Measurements from ENCODE around the gene STK11IP. TPM values are rescaled to one million over a fixed set of nuclear protein-coding genes. Genes with fewer than 3 reads are reported as not detected.

STK11IP gene
- total RNA-seq, 1 experiment from 2014 or later, result 45.0 TPM

GRCh38 chr2:219642069-219642454, 44.4 kb downstream of the STK11IP start:
- H3K4me3 ChIP-seq (replicated peaks in 1 of 2; ENCODE audit: low read depth in 1 of 2, low read length in 2 of 2), result no peak overlapping the region
- no peak for ATAC-seq
- no peak for DNase-seq (ENCODE audit: low read depth, low spot score)
- RAD21 ChIA-PET (ENCODE audit: low non-redundant PET in 1 of 2, low total read pairs in 2 of 2, uncharacterized antibody in 2 of 2, unreplicated experiment in 2 of 2), result no interaction called here
- intact Hi-C loops (cut with micrococcal nuclease), result loop anchor here (1.0 to 10.0 kb wide), 3 partner anchors 47 to 237 kb away; no protein-coding TSS in a partner anchor
- H3K27me3 ChIP-seq (ENCODE audit: insufficient read depth, low read length), result no peaks in the 10 kb centered on the region
- CTCF ChIA-PET, result interaction anchor here (0.9 to 3.3 kb wide), 3 partner anchors 47 to 112 kb away, joined by 3 to 16 read pairs (median 3); no protein-coding TSS in a partner anchor
- POLR2A ChIA-PET, result no interaction called here
- no peak overlapping the region for H3K9ac ChIP-seq (ENCODE audit: low read length)
- H3K9me3 ChIP-seq (ENCODE audit: control insufficient read depth in 1 of 2, insufficient read depth in 1 of 2, low read depth in 1 of 2, low read length in 2 of 2), result no peaks in the 10 kb centered on the region
- H3K36me3 ChIP-seq (ENCODE audit: control insufficient read depth in 1 of 2, insufficient read depth in 2 of 2, low read length in 2 of 2), result peaks cover 2 to 20% of the 10 kb centered on the region in 2 experiments; a peak in 2 of 4 replicates
- H3K79me2 ChIP-seq (ENCODE audit: insufficient read depth, low read length), result no peaks in the 10 kb centered on the region
- H3K4me1 ChIP-seq (ENCODE audit: control insufficient read depth in 1 of 2, insufficient read depth in 2 of 2, low read length in 2 of 2), result peaks cover 24 to 55% of the 10 kb centered on the region in 2 experiments
- no peaks in the 10 kb centered on the region for H4K20me1 ChIP-seq (ENCODE audit: insufficient read depth)
- TF ChIP-seq ZBTB33 (IDR thresholded peaks at IDR 0.05; ENCODE audit: extremely low read depth, insufficient replicate concordance, low read length) (no peak), FOSL1 (IDR thresholded peaks at IDR 0.05; ENCODE audit: low read depth) (no peak), CBX3 (IDR thresholded peaks at IDR 0.05; ENCODE audit: low read depth) (no peak), ATF3 (IDR thresholded peaks at IDR 0.05) (no peak), TCF7L2 (IDR thresholded peaks at IDR 0.05; ENCODE audit: borderline replicate concordance, extremely low read depth, insufficient read depth, insufficient read length) (no peak), EGR1 (IDR thresholded peaks at IDR 0.05; ENCODE audit: low read depth) (no peak), RAD21 (IDR thresholded peaks at IDR 0.05; ENCODE audit: low read depth) (no peak), REST (IDR thresholded peaks at IDR 0.05; ENCODE audit: low read depth) (no peak), EZH2phosphoT487 (IDR thresholded peaks at IDR 0.05; ENCODE audit: borderline replicate concordance) (no peak), POLR2A (IDR thresholded peaks at IDR 0.05; ENCODE audit: borderline replicate concordance, extremely low read depth, insufficient read depth, insufficient read length) (no peak), ELF1 (IDR thresholded peaks at IDR 0.05; ENCODE audit: borderline replicate concordance, low read depth) (no peak), EZH2 (IDR thresholded peaks at IDR 0.05) (no peak), CEBPB (IDR thresholded peaks at IDR 0.05; ENCODE audit: low read depth) (no peak), CTCF (IDR thresholded peaks at IDR 0.05 in 2 of 3, conservative IDR thresholded peaks at IDR 0.05 in 1 of 3; ENCODE audit: borderline replicate concordance in 1 of 3, insufficient read depth in 1 of 3, low read depth in 2 of 3, low read length in 2 of 3) (no peak), SRF (IDR thresholded peaks at IDR 0.05; ENCODE audit: low read depth) (no peak), ZFX (IDR thresholded peaks at IDR 0.05) (no peak), YY1 (IDR thresholded peaks at IDR 0.05; ENCODE audit: extremely low read depth, insufficient replicate concordance, low read depth, low read length) (no peak), SP1 (IDR thresholded peaks at IDR 0.05; ENCODE audit: low read depth) (no peak), MAX (IDR thresholded peaks at IDR 0.05) (no peak)
- H2AFZ ChIP-seq (ENCODE audit: low read depth, low read length, poor library complexity, severe bottlenecking), result no peak overlapping the region
- BruUV-seq (replicated peaks), result no TSS peak
- no peak overlapping the region for H3K4me2 ChIP-seq (ENCODE audit: low read length)
- no peak overlapping the region for H3K27ac ChIP-seq (ENCODE audit: low read depth, low read length)
- no peaks in the 10 kb centered on the region for H3K9me2 ChIP-seq (ENCODE audit: insufficient read depth)

All from HCT116 (cell line).